AG04450 (cell line): ENCODE results near the gene ACSM4. TPM values are rescaled to one million over a fixed set of nuclear protein-coding genes. Genes with fewer than 3 reads are reported as not detected.

Source experiments
- CTCF ChIA-PET: fragments of 300-600, 350-600 bp; formaldehyde crosslinking; extraction: SDS; loops from one replicate; lab custom pipeline; 2022; ENCODE audit warnings: antibody characterized with exemption, inconsistent platforms; lab: Charles Lee
- POLR2A ChIA-PET: fragments of 350-600 bp; formaldehyde crosslinking; extraction: SDS; loops from one replicate; lab custom pipeline; 2021; ENCODE audit warnings: antibody characterized with exemption, inconsistent platforms; lab: Yijun Ruan, JAX
- DNase-seq: peaks from one replicate; pipeline ENCODE4 v3.0.0-alpha.2; 2011; ENCODE audit warnings: low read depth, low spot score
- H3K27ac ChIP-seq: one replicate; pipeline ENCODE4 v1.5.1; 2012; ENCODE audit warnings: low read depth, low read length, control low read depth
- H3K27me3 ChIP-seq: one replicate; pipeline ENCODE4 v1.6.0; 2012; ENCODE audit warnings: low read length; ENCODE audit not compliant: control insufficient read depth, insufficient read depth
- H3K4me3 ChIP-seq: 2 replicates; pipeline ENCODE4 v1.5.1; 2011; ENCODE audit warnings: mild to moderate bottlenecking, low read depth, low read length, control low read depth
- H3K9me3 ChIP-seq: 2 replicates; pipeline ENCODE4 v1.5.1; 2012; ENCODE audit warnings: low read length; ENCODE audit not compliant: control insufficient read depth, insufficient read depth
- CTCF ChIP-seq: IDR thresholded peaks from 2 replicates; pipeline ENCODE4 v1.5.1; 2011; ENCODE audit warnings: low read depth, low read length, control low read depth, inconsistent platforms
- polyA plus RNA-seq: library from polyadenylated mRNA; depleted of rRNA; stranded (reverse); fragments of >200 nt; gene quantifications from 2 replicates; pipeline ENCODE4 v1.2.3, GENCODE V29; 2011

The ACSM4 gene
- polyA plus RNA-seq, 1 experiment: not detected

- Histone ChIP-seq H3K27ac (no peak overlapping the region), H3K4me3 (no peak overlapping the region), H3K27me3 (no peaks in the 10 kb centered on the region), H3K9me3 (no peaks in the 10 kb centered on the region)
- ChIA-PET POLR2A (no interaction called here), CTCF (no interaction called here)
- DNase-seq: no peak
- TF ChIP-seq CTCF: no peak
Measured at GRCh38 chr12:7293670-7294069, 10.2 kb upstream of the ACSM4 start.

- H3K9me3 ChIP-seq: no peaks in the 10 kb centered on the region
- no peak for TF ChIP-seq CTCF
- POLR2A ChIA-PET: no interaction called here
- CTCF ChIA-PET: no interaction called here
- no peaks in the 10 kb centered on the region for H3K27me3 ChIP-seq
- no peak for DNase-seq
- no peak overlapping the region for H3K4me3 ChIP-seq
- no peak overlapping the region for H3K27ac ChIP-seq
Measured at GRCh38 chr12:7295529-7295928, 8.3 kb upstream of the ACSM4 start.

GRCh38 chr12:7297865-7298264 lies 6.0 kb upstream of the ACSM4 start:
- Histone ChIP-seq H3K4me3 (no peak overlapping the region), H3K9me3 (no peaks in the 10 kb centered on the region), H3K27ac (no peak overlapping the region), H3K27me3 (no peaks in the 10 kb centered on the region)
- DNase-seq: no peak
- ChIA-PET POLR2A (no interaction called here), CTCF (no interaction called here)
- no peak for TF ChIP-seq CTCF

GRCh38 chr12:7302266-7302986 lies 1.4 kb upstream of the ACSM4 start:
- no peak for DNase-seq
- ChIA-PET CTCF (no interaction called here), POLR2A (no interaction called here)
- no peak for TF ChIP-seq CTCF
- no peaks in the 10 kb centered on the region for H3K9me3 ChIP-seq
- no peaks in the 10 kb centered on the region for H3K27me3 ChIP-seq
- no peak overlapping the region for H3K27ac ChIP-seq
- no peak overlapping the region for H3K4me3 ChIP-seq

- no peaks in the 10 kb centered on the region for H3K27me3 ChIP-seq
- POLR2A ChIA-PET: no interaction called here
- H3K9me3 ChIP-seq: no peaks in the 10 kb centered on the region
- no peak overlapping the region for H3K4me3 ChIP-seq
- no peak for DNase-seq
- no peak for TF ChIP-seq CTCF
- CTCF ChIA-PET: no interaction called here
- H3K27ac ChIP-seq: no peak overlapping the region
Measured at GRCh38 chr12:7303230-7303629, 642 bp upstream of the ACSM4 start.
